H9 (cell line): Measurements from ENCODE around the gene ARL17A. TPM values are rescaled to one million over a fixed set of nuclear protein-coding genes. Genes with fewer than 3 reads are reported as not detected.
"Not testable (repeated sequence)": the region's sequence is repeated elsewhere in the genome, so short reads cannot be mapped to it uniquely, and the experiment has no call there.

Experiments
- DNase-seq: peaks from one replicate; pipeline ENCODE4 v3.0.0-alpha.2; 2017
- H2AFZ ChIP-seq: one replicate; pipeline ENCODE4 v1.6.1; 2013; ENCODE audit warnings: mild to moderate bottlenecking, low read length, control low read depth, moderate library complexity
- H2AK5ac ChIP-seq: 2 replicates; pipeline ENCODE4 v1.6.1; 2013; ENCODE audit warnings: low read length, control low read depth, mixed read lengths; ENCODE audit not compliant: insufficient read length
- H2BK120ac ChIP-seq: one replicate; pipeline ENCODE4 v1.6.1; 2013; ENCODE audit warnings: low read depth, mild to moderate bottlenecking, low read length, control low read depth, inconsistent platforms; ENCODE audit not compliant: poor library complexity, severe bottlenecking
- H2BK12ac ChIP-seq: 2 replicates; pipeline ENCODE4 v1.6.1; 2013; ENCODE audit warnings: low read length, control low read depth, mixed read lengths, low read depth; ENCODE audit not compliant: insufficient read length
- H2BK15ac ChIP-seq: 2 replicates; pipeline ENCODE4 v1.6.1; 2013; ENCODE audit warnings: low read depth, low read length, control low read depth
- H2BK20ac ChIP-seq: one replicate; pipeline ENCODE4 v1.6.1; 2013; ENCODE audit warnings: low read depth, mild to moderate bottlenecking, low read length, control low read depth, inconsistent platforms; ENCODE audit not compliant: poor library complexity, severe bottlenecking
- H2BK5ac ChIP-seq: 2 replicates; pipeline ENCODE4 v1.6.1; 2013; ENCODE audit warnings: low read length, control low read depth, mixed read lengths; ENCODE audit not compliant: insufficient read length
- H3K14ac ChIP-seq: 2 replicates; pipeline ENCODE4 v1.6.1; 2013; ENCODE audit warnings: low read length, control low read depth; ENCODE audit not compliant: insufficient read depth
- H3K18ac ChIP-seq: 2 replicates; pipeline ENCODE4 v1.6.1; 2013; ENCODE audit warnings: low read depth, mild to moderate bottlenecking, mixed read lengths, low read length, control low read depth; ENCODE audit not compliant: insufficient read length
- H3K23ac ChIP-seq: 2 replicates; pipeline ENCODE4 v1.6.1; 2013; ENCODE audit warnings: low read length, control low read depth, mixed read lengths, low read depth; ENCODE audit not compliant: insufficient read length
- H3K23me2 ChIP-seq: 2 replicates; pipeline ENCODE4 v1.6.1; 2013; ENCODE audit warnings: low read depth, mild to moderate bottlenecking, mixed read lengths, low read length, control low read depth; ENCODE audit not compliant: insufficient read length, poor library complexity, severe bottlenecking
- H3K27ac ChIP-seq: 2 replicates; pipeline ENCODE4 v1.5.1; 2013; ENCODE audit warnings: low read length, control low read depth, mixed read lengths, low read depth; ENCODE audit not compliant: insufficient read length
- H3K27me3 ChIP-seq: 2 replicates; pipeline ENCODE4 v1.6.1; 2013; ENCODE audit warnings: low read length, control low read depth, inconsistent platforms; ENCODE audit not compliant: insufficient read depth
- H3K4ac ChIP-seq: 2 replicates; pipeline ENCODE4 v1.6.1; 2013; ENCODE audit warnings: low read depth, mild to moderate bottlenecking, control low read depth, inconsistent platforms, low read length, moderate library complexity
- H3K4me1 ChIP-seq: 2 replicates; pipeline ENCODE4 v1.6.1; 2013; ENCODE audit warnings: low read length, control low read depth, inconsistent platforms; ENCODE audit not compliant: insufficient read depth
- H3K4me2 ChIP-seq: 2 replicates; pipeline ENCODE4 v1.6.1; 2013; ENCODE audit warnings: low read length, control low read depth, mixed read lengths; ENCODE audit not compliant: insufficient read length, insufficient read depth
- H3K56ac ChIP-seq: 2 replicates; pipeline ENCODE4 v1.6.1; 2013; ENCODE audit warnings: low read depth, mild to moderate bottlenecking, mixed read lengths, low read length, control low read depth; ENCODE audit not compliant: insufficient read length
- H3K79me1 ChIP-seq: 2 replicates; pipeline ENCODE4 v1.6.1; 2013; ENCODE audit warnings: low read depth, mild to moderate bottlenecking, moderate library complexity, low read length, control low read depth, inconsistent platforms; ENCODE audit not compliant: insufficient read depth, poor library complexity, severe bottlenecking
- H3K79me2 ChIP-seq: 2 replicates; pipeline ENCODE4 v1.6.1; 2013; ENCODE audit warnings: low read length, control low read depth, inconsistent platforms; ENCODE audit not compliant: insufficient read depth
- H3K9ac ChIP-seq: 2 replicates; pipeline ENCODE4 v1.6.1; 2013; ENCODE audit warnings: low read length, control low read depth, mixed read lengths; ENCODE audit not compliant: insufficient read length; ENCODE audit errors: extremely low read depth
- H3K9me3 ChIP-seq: one replicate; pipeline ENCODE4 v1.6.1; 2013; ENCODE audit warnings: low read depth, low read length, inconsistent platforms; ENCODE audit not compliant: control insufficient read depth
- H3T11ph ChIP-seq: one replicate; pipeline ENCODE4 v1.6.1; 2013; ENCODE audit warnings: mild to moderate bottlenecking, low read length, control low read depth, inconsistent platforms
- H4K20me1 ChIP-seq: one replicate; pipeline ENCODE4 v1.6.1; 2013; ENCODE audit not compliant: control insufficient read depth, insufficient read length, insufficient read depth
- H4K5ac ChIP-seq: 2 replicates; pipeline ENCODE4 v1.6.1; 2013; ENCODE audit warnings: low read depth, mild to moderate bottlenecking, mixed read lengths, low read length, control low read depth; ENCODE audit not compliant: insufficient read length
- H4K8ac ChIP-seq: replicated peaks from 2 replicates; pipeline ENCODE4 v1.6.1; 2013; ENCODE audit warnings: low read length, control low read depth, mixed read lengths, low read depth; ENCODE audit not compliant: insufficient read length
- H4K91ac ChIP-seq: 2 replicates; pipeline ENCODE4 v1.6.1; 2013; ENCODE audit warnings: low read depth, mild to moderate bottlenecking, moderate library complexity, mixed read lengths, low read length, control low read depth; ENCODE audit not compliant: insufficient read length
- H3K27ac Mint-ChIP-seq, 3 experiments: 2 replicates in 2 of 3; 3 replicates in 1 of 3; pipeline ENCODE4 v1.8.0; 2020 to 2021; ENCODE audit warnings: mixed read lengths in 3 of 3, mild to moderate bottlenecking in 1 of 3, moderate library complexity in 1 of 3
- H3K27me3 Mint-ChIP-seq: 2 replicates; pipeline ENCODE4 v1.8.0; 2021; ENCODE audit warnings: low read depth, mild to moderate bottlenecking, moderate library complexity, mixed read lengths
- H3K36me3 Mint-ChIP-seq, 3 experiments: 2 replicates in 2 of 3; 3 replicates in 1 of 3; pipeline ENCODE4 v1.8.0; 2020 to 2021; ENCODE audit warnings: low read depth in 3 of 3, mixed read lengths in 3 of 3; ENCODE audit not compliant: insufficient read depth in 1 of 3
- H3K4me1 Mint-ChIP-seq, 2 experiments: 2 replicates each; pipeline ENCODE4 v1.8.0; 2020; ENCODE audit warnings: mixed read lengths in 2 of 2
- H3K4me3 Mint-ChIP-seq, 2 experiments: 2 replicates in 1 of 2; 3 replicates in 1 of 2; pipeline ENCODE4 v1.8.0; 2020 to 2021; ENCODE audit warnings: mild to moderate bottlenecking in 2 of 2, mixed read lengths in 2 of 2, moderate library complexity in 1 of 2
- H3K9me3 Mint-ChIP-seq, 2 experiments: 2 replicates in 1 of 2; 3 replicates in 1 of 2; pipeline ENCODE4 v1.8.0; 2020; ENCODE audit warnings: mild to moderate bottlenecking in 2 of 2, mixed read lengths in 2 of 2, moderate library complexity in 1 of 2
- WGBS: extraction: QIAGEN DNeasy Blood & Tissue Kit; methylation state at CpG from one replicate; pipeline ENCODE4 v1.1.7; 2013; ENCODE audit warnings: missing lambda C conversion rate, low lambda C conversion rate, mixed read lengths; ENCODE audit not compliant: insufficient read length; ENCODE audit errors: extremely low coverage; 5-methylcytosine and 5-hydroxymethylcytosine counted together
- total RNA-seq: library from RNA; stranded (reverse); gene quantifications from 2 replicates; pipeline ENCODE4 v1.2.1, GENCODE V29; 2021

ARL17A gene
- total RNA-seq, 1 experiment from 2014 or later: 12.2 TPM

DNA sequence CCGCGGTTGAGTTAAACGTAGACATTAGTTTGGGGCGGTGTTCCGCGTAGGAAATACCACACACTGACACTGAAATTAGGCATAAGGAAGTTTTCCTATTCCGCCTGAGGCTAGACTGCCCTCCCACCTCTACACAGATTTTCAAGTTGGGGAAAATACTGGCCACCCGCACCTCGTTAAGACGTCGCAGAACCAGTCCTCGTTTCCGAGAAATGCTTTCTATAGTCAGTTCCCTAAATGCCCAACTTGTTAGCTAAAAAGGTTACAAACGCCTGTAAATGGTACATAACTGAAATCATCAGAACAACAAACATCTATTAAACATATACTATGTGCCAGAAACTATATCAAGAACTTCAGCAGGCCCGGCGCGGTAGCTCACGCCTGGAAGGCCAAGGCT is 591 bp upstream of the ARL17A start:
- H3K9me3 ChIP-seq, H3K36me3 Mint-ChIP-seq, H2BK12ac ChIP-seq, H3K4me1 Mint-ChIP-seq, H2BK15ac ChIP-seq, H2BK5ac ChIP-seq, H3T11ph ChIP-seq, DNase-seq, H2BK20ac ChIP-seq, H3K27ac ChIP-seq, H3K4me1 ChIP-seq, H4K91ac ChIP-seq, H3K14ac ChIP-seq, H3K27me3 ChIP-seq, H3K4me3 Mint-ChIP-seq, H3K9ac ChIP-seq, H4K8ac ChIP-seq, H4K20me1 ChIP-seq, H3K27ac Mint-ChIP-seq, H2AFZ ChIP-seq, H2AK5ac ChIP-seq, H3K9me3 Mint-ChIP-seq, H3K4ac ChIP-seq, H3K79me2 ChIP-seq, H3K27me3 Mint-ChIP-seq, H3K23me2 ChIP-seq, H3K79me1 ChIP-seq, H3K18ac ChIP-seq, H3K23ac ChIP-seq, H4K5ac ChIP-seq, H3K56ac ChIP-seq, H3K4me2 ChIP-seq, H2BK120ac ChIP-seq: not testable (repeated sequence)
- no CpG with 5 or more reads among the region's 18 CpGs for WGBS

DNA sequence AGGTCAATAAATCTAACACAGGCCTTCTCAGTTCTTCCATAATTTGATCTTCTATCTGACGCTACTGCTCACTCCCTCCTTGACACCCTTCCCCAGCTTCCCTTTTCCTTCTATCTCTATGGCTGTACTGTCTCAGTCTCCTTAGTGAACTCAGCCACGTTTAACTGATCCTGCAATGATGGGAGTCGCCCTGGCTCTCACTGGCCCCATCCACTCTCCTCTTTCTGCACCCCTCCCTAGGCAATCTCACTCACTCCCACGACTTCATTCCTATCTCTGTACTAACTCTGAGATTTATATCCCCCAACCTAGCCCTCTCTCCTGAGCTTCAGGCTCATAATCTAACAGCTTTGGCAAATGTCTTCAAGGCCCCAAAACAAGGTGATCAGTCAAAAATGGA is 7.7 kb downstream of the ARL17A start:
- H3K27me3 Mint-ChIP-seq, H2BK5ac ChIP-seq, H3K9me3 Mint-ChIP-seq, H4K20me1 ChIP-seq, H2AK5ac ChIP-seq, H3K9me3 ChIP-seq, H3T11ph ChIP-seq, H4K5ac ChIP-seq, H3K4me3 Mint-ChIP-seq, H2BK12ac ChIP-seq, H3K4ac ChIP-seq, H3K36me3 Mint-ChIP-seq, H2BK15ac ChIP-seq, H3K4me1 ChIP-seq, H3K27ac Mint-ChIP-seq, H3K4me1 Mint-ChIP-seq, H3K79me2 ChIP-seq, H3K23ac ChIP-seq, H3K79me1 ChIP-seq, H2AFZ ChIP-seq, H3K4me2 ChIP-seq, H2BK20ac ChIP-seq, H3K56ac ChIP-seq, H3K27me3 ChIP-seq, H3K27ac ChIP-seq, H3K14ac ChIP-seq, H3K9ac ChIP-seq, H4K91ac ChIP-seq, H4K8ac ChIP-seq, H3K23me2 ChIP-seq, H3K18ac ChIP-seq, H2BK120ac ChIP-seq, DNase-seq: not testable (repeated sequence)
- WGBS: no CpG with 5 or more reads among the region's 4 CpGs
